NOMO-1 (cell line): Measurements from ENCODE around the gene SLC9A7.
A peak's percentile ranks its signal among the peaks of the same experiment; 100 is the strongest.

Experiments used
- DNase-seq, 2 experiments: peaks; one replicate each; lab custom pipeline; 2025; ENCODE audit not compliant: unreplicated experiment in 2 of 2; lab: John Stamatoyannopoulos, UW

The SLC9A7 gene

GRCh38 chrX:46707274-46707965, 51.5 kb downstream of the SLC9A7 start:
- DNase-seq: no peak

GRCh38 chrX:46704767-46705386, 54.0 kb downstream of the SLC9A7 start:
- no peak for DNase-seq

- DNase-seq: no peak
Observed at GRCh38 chrX:46703980-46704379, 54.9 kb downstream of the SLC9A7 start.

GRCh38 chrX:46698691-46699090, 60.2 kb downstream of the SLC9A7 start:
- no peak for DNase-seq

GRCh38 chrX:46695491-46695890, 63.4 kb downstream of the SLC9A7 start:
- DNase-seq: no peak

GRCh38 chrX:46694549-46694948, 64.4 kb downstream of the SLC9A7 start:
- DNase-seq: no peak

GRCh38 chrX:46693149-46693548, 65.8 kb downstream of the SLC9A7 start:
- DNase-seq: no peak

- no peak for DNase-seq
Observed at GRCh38 chrX:46690818-46691217, 68.1 kb downstream of the SLC9A7 start.

GRCh38 chrX:46687619-46688018, 71.3 kb downstream of the SLC9A7 start:
- no peak for DNase-seq

GRCh38 chrX:46686003-46686645, 72.8 kb downstream of the SLC9A7 start:
- peak; percentile 0 to 19 for DNase-seq

- no peak for DNase-seq
Observed at GRCh38 chrX:46683048-46683447, 75.9 kb downstream of the SLC9A7 start.

GRCh38 chrX:46681849-46682248, 77.1 kb downstream of the SLC9A7 start:
- no peak for DNase-seq

GRCh38 chrX:46678232-46678631, 80.7 kb downstream of the SLC9A7 start:
- DNase-seq: no peak

GRCh38 chrX:46676399-46677356, 82.2 kb downstream of the SLC9A7 start:
- DNase-seq: peak; percentile 24 to 32

GRCh38 chrX:46673620-46674359, 85.1 kb downstream of the SLC9A7 start:
- no peak for DNase-seq

- DNase-seq: no peak
Observed at GRCh38 chrX:46670316-46670715, 88.6 kb downstream of the SLC9A7 start.

GRCh38 chrX:46666831-46667230, 92.1 kb downstream of the SLC9A7 start:
- no peak for DNase-seq

- DNase-seq: no peak
Observed at GRCh38 chrX:46665232-46666152, 93.4 kb downstream of the SLC9A7 start.
